Measurements from ENCODE around the gene HBP1.

DNA sequence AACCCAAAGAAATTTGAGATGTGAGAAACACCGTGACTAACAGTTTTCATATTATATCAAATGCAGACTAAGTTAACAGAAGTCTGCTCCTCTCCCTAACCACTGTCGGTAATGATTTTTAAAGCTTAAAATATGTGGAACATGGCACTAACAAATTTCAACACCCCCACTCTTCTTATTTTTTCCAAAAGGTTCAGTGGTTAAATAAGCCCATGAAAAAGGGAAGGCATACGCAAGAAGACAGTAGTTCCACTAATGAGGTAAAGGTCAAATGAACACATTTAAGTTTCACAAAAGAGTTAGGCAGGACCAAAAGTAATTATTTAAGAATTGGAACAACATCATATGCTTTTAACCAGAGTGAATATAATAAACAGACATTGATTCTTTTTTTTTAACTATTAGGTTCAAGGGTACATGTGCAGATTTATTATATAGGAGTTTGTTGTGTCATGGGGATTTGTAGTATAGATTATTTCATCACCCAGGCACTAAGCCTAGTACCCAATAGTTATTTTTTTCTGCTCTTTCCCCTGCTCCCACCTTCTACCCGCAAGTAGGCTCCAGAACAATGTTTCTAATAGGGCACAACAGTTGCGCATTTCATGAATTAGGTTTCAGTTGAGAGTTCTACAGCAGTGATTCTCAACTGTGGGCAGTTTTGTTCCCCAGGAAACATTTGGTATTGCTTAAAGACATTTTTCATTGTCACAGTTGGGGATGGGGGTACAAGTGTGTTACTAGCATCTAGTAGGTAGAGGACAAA is 79.9 kb downstream of the HBP1 start:
- TF ChIP-seq EP300 (conservative IDR thresholded peaks at IDR 0.05; ENCODE audit: poor library complexity, severe bottlenecking): no peak
- no peak for TF ChIP-seq SMC3 (conservative IDR thresholded peaks at IDR 0.05; ENCODE audit: poor library complexity)
- TF ChIP-seq POLR2AphosphoS5 (IDR thresholded peaks at IDR 0.05): no peak
- TF ChIP-seq EZH2 (IDR thresholded peaks at IDR 0.05; ENCODE audit: borderline replicate concordance, insufficient read depth, low read length, poor library complexity, severe bottlenecking): no peak
- TF ChIP-seq, protein P1, sequence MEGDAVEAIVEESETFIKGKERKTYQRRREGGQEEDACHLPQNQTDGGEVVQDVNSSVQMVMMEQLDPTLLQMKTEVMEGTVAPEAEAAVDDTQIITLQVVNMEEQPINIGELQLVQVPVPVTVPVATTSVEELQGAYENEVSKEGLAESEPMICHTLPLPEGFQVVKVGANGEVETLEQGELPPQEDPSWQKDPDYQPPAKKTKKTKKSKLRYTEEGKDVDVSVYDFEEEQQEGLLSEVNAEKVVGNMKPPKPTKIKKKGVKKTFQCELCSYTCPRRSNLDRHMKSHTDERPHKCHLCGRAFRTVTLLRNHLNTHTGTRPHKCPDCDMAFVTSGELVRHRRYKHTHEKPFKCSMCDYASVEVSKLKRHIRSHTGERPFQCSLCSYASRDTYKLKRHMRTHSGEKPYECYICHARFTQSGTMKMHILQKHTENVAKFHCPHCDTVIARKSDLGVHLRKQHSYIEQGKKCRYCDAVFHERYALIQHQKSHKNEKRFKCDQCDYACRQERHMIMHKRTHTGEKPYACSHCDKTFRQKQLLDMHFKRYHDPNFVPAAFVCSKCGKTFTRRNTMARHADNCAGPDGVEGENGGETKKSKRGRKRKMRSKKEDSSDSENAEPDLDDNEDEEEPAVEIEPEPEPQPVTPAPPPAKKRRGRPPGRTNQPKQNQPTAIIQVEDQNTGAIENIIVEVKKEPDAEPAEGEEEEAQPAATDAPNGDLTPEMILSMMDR (IDR thresholded peaks at IDR 0.05; ENCODE audit: poor library complexity, severe bottlenecking): no peak

Data from neural cell (in vitro differentiated cells).